Measurements from ENCODE around the gene NBEAL2.

Gene NBEAL2

GRCh38 chr3:46987319-46987742, 7.9 kb downstream of the NBEAL2 start:
- Histone ChIP-seq H3K36me3 (peaks cover 0 to 39% (median 0%) of the 10 kb centered on the region in 3 donors), H3K9me3 (no peaks in the 10 kb centered on the region), H3K27ac (no peak overlapping the region), H3K4me1 (peaks cover 0 to 10% (median 0%) of the 10 kb centered on the region in 4 donors), H3K27me3 (no peaks in the 10 kb centered on the region), H3K4me3 (no peak overlapping the region)
- no peak for TF ChIP-seq CTCF (IDR thresholded peaks at IDR 0.05)
- DNase-seq = no peak
- intact Hi-C loops (cut with DNase I; ENCODE audit: low total_unique reads) = no loop called here

- peaks cover 0 to 44% (median 0%) of the 10 kb centered on the region in 3 donors for H3K36me3 ChIP-seq
- no peaks in the 10 kb centered on the region for H3K27me3 ChIP-seq
- H3K4me1 ChIP-seq = peaks cover 0 to 5% (median 0%) of the 10 kb centered on the region in 4 donors
- intact Hi-C loops (cut with DNase I; ENCODE audit: low total_unique reads) = no loop called here
- no peaks in the 10 kb centered on the region for H3K9me3 ChIP-seq
- H3K4me3 ChIP-seq = no peak overlapping the region
- H3K27ac ChIP-seq = no peak overlapping the region
- DNase-seq = peak in 1 of 2 donors; percentile 48
- no peak for TF ChIP-seq CTCF (IDR thresholded peaks at IDR 0.05)
Observed at GRCh38 chr3:46987743-46988401, 8.4 kb downstream of the NBEAL2 start.

GRCh38 chr3:46988616-46989015, 9.2 kb downstream of the NBEAL2 start:
- Histone ChIP-seq H3K4me1 (peaks cover 0 to 3% (median 0%) of the 10 kb centered on the region in 4 donors), H3K9me3 (no peaks in the 10 kb centered on the region), H3K27ac (no peak overlapping the region), H3K27me3 (no peaks in the 10 kb centered on the region), H3K4me3 (no peak overlapping the region), H3K36me3 (peaks cover 0 to 51% (median 0%) of the 10 kb centered on the region in 3 donors)
- DNase-seq = no peak
- intact Hi-C loops (cut with DNase I; ENCODE audit: low total_unique reads) = no loop called here
- no peak for TF ChIP-seq CTCF (IDR thresholded peaks at IDR 0.05)

GRCh38 chr3:46989146-46989810, 9.8 kb downstream of the NBEAL2 start:
- Histone ChIP-seq H3K36me3 (peaks cover 0 to 58% (median 2%) of the 10 kb centered on the region in 3 donors), H3K4me1 (peaks cover 0 to 3% (median 0%) of the 10 kb centered on the region in 4 donors)

More at GRCh38 chr3:46989146-46989810, 9.8 kb downstream of the NBEAL2 start:
- intact Hi-C loops (cut with DNase I; ENCODE audit: low total_unique reads) = no loop called here
- no peak for DNase-seq
- H3K9me3 ChIP-seq = no peaks in the 10 kb centered on the region
- H3K4me3 ChIP-seq = no peak overlapping the region
- no peak overlapping the region for H3K27ac ChIP-seq
- no peaks in the 10 kb centered on the region for H3K27me3 ChIP-seq
- TF ChIP-seq CTCF (IDR thresholded peaks at IDR 0.05) = no peak

Measured in tibial artery (tissue), 4 donors.